NOMO-1 treated with dmso at 0.1 percent for 144 hours (cell line): ENCODE results near the gene CRKL.
A peak's percentile ranks its signal among the peaks of the same experiment; 100 is the strongest.

Experiments
- DNase-seq: peaks from one replicate; lab custom pipeline; 2025; ENCODE audit not compliant: unreplicated experiment; lab: John Stamatoyannopoulos, UW

CRKL gene

GRCh38 chr22:20951151-20951931 is 34.1 kb downstream of the CRKL start:
- no peak for DNase-seq

GRCh38 chr22:20951932-20952380 is 34.7 kb downstream of the CRKL start:
- DNase-seq, result no peak

- no peak for DNase-seq
Measured at GRCh38 chr22:20952544-20953341, 35.5 kb downstream of the CRKL start.

- no peak for DNase-seq
Measured at GRCh38 chr22:20953342-20953608, 36.1 kb downstream of the CRKL start.

GRCh38 chr22:20953668-20954500 is 36.7 kb downstream of the CRKL start:
- no peak for DNase-seq

GRCh38 chr22:20955548-20955947 is 38.3 kb downstream of the CRKL start:
- no peak for DNase-seq

GRCh38 chr22:20956258-20957101 is 39.3 kb downstream of the CRKL start:
- peak; percentile 36 for DNase-seq

- DNase-seq, result no peak
Measured at GRCh38 chr22:20957102-20957682, 40.0 kb downstream of the CRKL start.

GRCh38 chr22:20957683-20958431 is 40.6 kb downstream of the CRKL start:
- peak; percentile 29 for DNase-seq

GRCh38 chr22:20959578-20960461 is 42.6 kb downstream of the CRKL start:
- DNase-seq, result no peak

- DNase-seq, result no peak
Measured at GRCh38 chr22:20960609-20961008, 43.4 kb downstream of the CRKL start.

GRCh38 chr22:20962491-20962945 is 45.3 kb downstream of the CRKL start:
- no peak for DNase-seq

GRCh38 chr22:20963201-20964052 is 46.2 kb downstream of the CRKL start:
- DNase-seq, result no peak

GRCh38 chr22:20964090-20964798 is 47.0 kb downstream of the CRKL start:
- DNase-seq, result no peak

- DNase-seq, result no peak
Measured at GRCh38 chr22:20964799-20965103, 47.5 kb downstream of the CRKL start.

- no peak for DNase-seq
Measured at GRCh38 chr22:20965104-20965887, 48.1 kb downstream of the CRKL start.
